ENCODE results near the gene SMPX. TPM values are rescaled to one million over a fixed set of nuclear protein-coding genes. Genes with fewer than 3 reads are reported as not detected.

Gene SMPX
- total RNA-seq, 2 donors from 2014 or later: not detected

- no peaks in the 10 kb centered on the region for H3K36me3 Mint-ChIP-seq (ENCODE audit: insufficient read depth in 2 of 2)
- no peaks in the 10 kb centered on the region for H3K9me3 Mint-ChIP-seq
- H3K4me3 Mint-ChIP-seq: no peak overlapping the region
- DNase-seq (no peak), ATAC-seq (replicated peaks in 1 of 2) (no peak)
- no peaks in the 10 kb centered on the region for H3K4me1 Mint-ChIP-seq (ENCODE audit: low read depth)
- H3K27me3 Mint-ChIP-seq (ENCODE audit: low read depth): peaks cover 13% of the 10 kb centered on the region
- no peak overlapping the region for H3K27ac Mint-ChIP-seq
Observed at GRCh38 chrX:21723084-21723483, 34.8 kb downstream of the SMPX start.

DNA sequence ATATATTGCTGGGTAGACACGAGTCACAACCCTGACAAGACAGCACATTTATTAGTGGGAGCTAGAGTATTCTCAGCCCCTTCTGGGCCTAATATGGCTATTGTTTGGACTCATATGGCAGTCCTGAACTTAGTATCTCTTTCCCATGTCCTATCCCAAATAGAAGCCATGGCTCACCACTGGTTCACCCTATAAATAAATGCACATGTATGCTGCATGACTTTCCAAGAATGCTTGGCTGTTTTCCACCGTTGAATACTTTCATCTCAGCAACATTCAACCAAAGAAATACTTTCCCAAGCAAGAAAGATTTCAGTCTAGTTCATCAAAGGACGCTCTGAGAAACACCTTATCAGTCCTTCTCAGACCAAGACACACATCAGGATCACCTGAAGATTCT is 36.7 kb downstream of the SMPX start:
- ATAC-seq (replicated peaks in 1 of 2): no peak
- no peak overlapping the region for H3K27ac Mint-ChIP-seq
- H3K36me3 Mint-ChIP-seq (ENCODE audit: insufficient read depth in 2 of 2): no peaks in the 10 kb centered on the region

GRCh38 chrX:21718575-21718974 is 39.3 kb downstream of the SMPX start:
- H3K4me3 Mint-ChIP-seq: no peak overlapping the region
- ATAC-seq (replicated peaks in 1 of 2): no peak
- H3K36me3 Mint-ChIP-seq (ENCODE audit: insufficient read depth in 2 of 2): no peaks in the 10 kb centered on the region
- no peaks in the 10 kb centered on the region for H3K27me3 Mint-ChIP-seq (ENCODE audit: low read depth)
- H3K27ac Mint-ChIP-seq: no peak overlapping the region
- no peaks in the 10 kb centered on the region for H3K4me1 Mint-ChIP-seq (ENCODE audit: low read depth)
- no peak for DNase-seq
- H3K9me3 Mint-ChIP-seq: no peaks in the 10 kb centered on the region

More for the DNA sequence above, 36.7 kb downstream of the SMPX start:
- no peak overlapping the region for H3K4me3 Mint-ChIP-seq
- DNase-seq: no peak
- H3K9me3 Mint-ChIP-seq: no peaks in the 10 kb centered on the region
- H3K27me3 Mint-ChIP-seq (ENCODE audit: low read depth): peaks cover under 1% of the 10 kb centered on the region
- no peaks in the 10 kb centered on the region for H3K4me1 Mint-ChIP-seq (ENCODE audit: low read depth)

DNA sequence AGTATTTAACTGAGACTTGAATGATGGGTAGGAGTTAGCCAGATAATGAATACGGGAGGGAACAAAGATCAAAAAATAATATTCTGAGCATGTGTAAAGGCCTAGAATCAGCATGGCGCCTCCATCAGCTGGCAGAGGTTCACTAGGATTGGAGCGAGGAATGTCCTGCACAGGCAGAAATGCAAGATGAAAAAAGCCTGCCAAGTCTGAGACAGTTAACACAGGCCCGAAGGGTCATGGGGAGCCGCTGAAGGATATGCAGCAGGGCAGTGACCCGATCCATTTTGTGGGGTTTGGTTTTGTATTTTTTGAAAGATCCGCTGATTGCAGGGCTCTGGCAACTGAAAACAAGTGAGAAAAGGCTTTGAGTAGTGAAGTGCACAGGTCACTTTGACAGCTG is 40.1 kb downstream of the SMPX start:
- Mint-ChIP-seq H3K4me3 (no peak overlapping the region), H3K9me3 (peaks cover 0 to 3% of the 10 kb centered on the region in 2 donors), H3K36me3 (ENCODE audit: insufficient read depth in 2 of 2) (peaks cover 0 to 2% of the 10 kb centered on the region in 2 donors)

DNA sequence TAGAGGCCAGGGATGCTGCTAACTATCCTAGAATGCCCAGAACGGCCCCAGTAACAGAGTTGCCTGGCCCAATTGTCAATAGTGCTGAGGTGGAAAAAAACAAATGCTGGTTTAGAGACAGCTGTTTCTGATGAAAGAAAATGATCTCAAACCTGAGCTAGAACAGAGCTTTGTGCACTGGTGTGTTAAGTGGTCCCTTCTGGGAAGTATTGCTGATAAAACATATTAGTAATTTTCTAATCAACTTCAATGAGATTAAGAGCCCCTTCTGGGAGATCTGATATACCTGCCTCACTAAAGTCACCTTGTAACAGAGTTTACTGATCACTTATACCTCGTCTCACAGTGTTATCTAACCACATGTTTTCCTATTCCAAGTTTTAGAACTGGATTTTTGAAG is 42.1 kb downstream of the SMPX start:
- peaks cover 0 to 5% of the 10 kb centered on the region in 2 donors for H3K36me3 Mint-ChIP-seq (ENCODE audit: insufficient read depth in 2 of 2)

More for the DNA sequence above, 40.1 kb downstream of the SMPX start:
- H3K27me3 Mint-ChIP-seq (ENCODE audit: low read depth): no peaks in the 10 kb centered on the region
- ATAC-seq (replicated peaks in 1 of 2) (no peak), DNase-seq (no peak)
- H3K4me1 Mint-ChIP-seq (ENCODE audit: low read depth): no peaks in the 10 kb centered on the region
- no peak overlapping the region for H3K27ac Mint-ChIP-seq

GRCh38 chrX:21715337-21715736 is 42.6 kb downstream of the SMPX start:
- Mint-ChIP-seq H3K27ac (no peak overlapping the region), H3K27me3 (ENCODE audit: low read depth) (no peaks in the 10 kb centered on the region), H3K4me1 (ENCODE audit: low read depth) (no peaks in the 10 kb centered on the region), H3K36me3 (ENCODE audit: insufficient read depth in 2 of 2) (peaks cover 0 to 5% of the 10 kb centered on the region in 2 donors), H3K4me3 (no peak overlapping the region), H3K9me3 (peaks cover 0 to 3% of the 10 kb centered on the region in 2 donors)
- DNase-seq (no peak), ATAC-seq (replicated peaks in 1 of 2) (no peak)

More for the DNA sequence above, 42.1 kb downstream of the SMPX start:
- no peak overlapping the region for H3K4me3 Mint-ChIP-seq
- no peaks in the 10 kb centered on the region for H3K27me3 Mint-ChIP-seq (ENCODE audit: low read depth)
- ATAC-seq (replicated peaks in 1 of 2): no peak
- H3K27ac Mint-ChIP-seq: no peak overlapping the region
- peaks cover 0 to 3% of the 10 kb centered on the region in 2 donors for H3K9me3 Mint-ChIP-seq
- DNase-seq: no peak
- H3K4me1 Mint-ChIP-seq (ENCODE audit: low read depth): no peaks in the 10 kb centered on the region

- no peak for ATAC-seq (replicated peaks in 1 of 2)
- no peaks in the 10 kb centered on the region for H3K27me3 Mint-ChIP-seq (ENCODE audit: low read depth)
- H3K9me3 Mint-ChIP-seq: peaks cover 0 to 4% of the 10 kb centered on the region in 2 donors
- H3K27ac Mint-ChIP-seq: no peak overlapping the region
- H3K4me3 Mint-ChIP-seq: no peak overlapping the region
- DNase-seq: no peak
- no peaks in the 10 kb centered on the region for H3K4me1 Mint-ChIP-seq (ENCODE audit: low read depth)
- peaks cover 0 to 5% of the 10 kb centered on the region in 2 donors for H3K36me3 Mint-ChIP-seq (ENCODE audit: insufficient read depth in 2 of 2)
Observed at GRCh38 chrX:21711848-21712197, 46.1 kb downstream of the SMPX start.

GRCh38 chrX:21711129-21711847 is 46.6 kb downstream of the SMPX start:
- Mint-ChIP-seq H3K4me1 (ENCODE audit: low read depth) (no peaks in the 10 kb centered on the region), H3K27me3 (ENCODE audit: low read depth) (no peaks in the 10 kb centered on the region), H3K9me3 (peaks cover 0 to 5% of the 10 kb centered on the region in 2 donors), H3K27ac (no peak overlapping the region), H3K4me3 (no peak overlapping the region), H3K36me3 (ENCODE audit: insufficient read depth in 2 of 2) (peaks cover 0 to 5% of the 10 kb centered on the region in 2 donors)
- ATAC-seq (replicated peaks in 1 of 2) (no peak), DNase-seq (no peak)

GRCh38 chrX:21708116-21708515 is 49.8 kb downstream of the SMPX start:
- H3K9me3 Mint-ChIP-seq: peaks cover 0 to 3% of the 10 kb centered on the region in 2 donors
- H3K36me3 Mint-ChIP-seq (ENCODE audit: insufficient read depth in 2 of 2): peaks cover 0 to 3% of the 10 kb centered on the region in 2 donors

GRCh38 chrX:21705225-21705624 is 52.7 kb downstream of the SMPX start:
- no peaks in the 10 kb centered on the region for H3K36me3 Mint-ChIP-seq (ENCODE audit: insufficient read depth in 2 of 2)
- H3K27me3 Mint-ChIP-seq (ENCODE audit: low read depth): no peaks in the 10 kb centered on the region
- no peak for DNase-seq
- no peaks in the 10 kb centered on the region for H3K4me1 Mint-ChIP-seq (ENCODE audit: low read depth)
- H3K9me3 Mint-ChIP-seq: peaks cover 0 to 2% of the 10 kb centered on the region in 2 donors
- H3K27ac Mint-ChIP-seq: no peak overlapping the region
- ATAC-seq (replicated peaks in 1 of 2): no peak
- H3K4me3 Mint-ChIP-seq: no peak overlapping the region

More at GRCh38 chrX:21708116-21708515, 49.8 kb downstream of the SMPX start:
- Mint-ChIP-seq H3K4me1 (ENCODE audit: low read depth) (no peaks in the 10 kb centered on the region), H3K4me3 (no peak overlapping the region), H3K27me3 (ENCODE audit: low read depth) (no peaks in the 10 kb centered on the region), H3K27ac (no peak overlapping the region)
- ATAC-seq (replicated peaks in 1 of 2) (no peak), DNase-seq (no peak)

DNA sequence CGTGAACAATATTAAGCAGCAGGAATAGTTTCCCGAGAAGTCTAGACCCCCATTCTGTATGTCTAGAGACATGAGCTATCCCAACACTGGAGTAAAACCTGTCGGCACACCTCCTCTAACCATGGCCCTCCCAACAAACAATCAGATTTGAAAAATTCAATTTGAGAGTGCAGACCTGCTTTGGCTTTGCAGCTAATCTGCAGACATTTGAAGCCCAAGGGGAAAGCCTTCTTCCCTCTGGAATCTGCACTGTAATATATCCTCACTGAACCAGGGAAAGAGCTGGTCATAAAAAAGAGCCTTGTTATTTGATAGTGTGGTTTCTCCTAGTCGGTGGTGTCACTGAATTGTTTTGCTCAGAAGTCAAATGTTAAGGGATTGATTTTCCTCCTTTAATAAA is 55.2 kb downstream of the SMPX start:
- Mint-ChIP-seq H3K27ac (no peak overlapping the region), H3K9me3 (peaks cover 0 to 6% of the 10 kb centered on the region in 2 donors), H3K36me3 (ENCODE audit: insufficient read depth in 2 of 2) (no peaks in the 10 kb centered on the region), H3K4me3 (no peak overlapping the region), H3K4me1 (ENCODE audit: low read depth) (no peaks in the 10 kb centered on the region), H3K27me3 (ENCODE audit: low read depth) (peaks cover 7% of the 10 kb centered on the region)
- ATAC-seq (replicated peaks in 1 of 2) (no peak), DNase-seq (no peak)

- Mint-ChIP-seq H3K9me3 (peaks cover 0 to 4% of the 10 kb centered on the region in 2 donors), H3K4me1 (ENCODE audit: low read depth) (no peaks in the 10 kb centered on the region), H3K36me3 (ENCODE audit: insufficient read depth in 2 of 2) (no peaks in the 10 kb centered on the region), H3K4me3 (no peak overlapping the region), H3K27me3 (ENCODE audit: low read depth) (peaks cover 7% of the 10 kb centered on the region), H3K27ac (no peak overlapping the region)
- no peak for ATAC-seq (replicated peaks in 1 of 2)
- no peak for DNase-seq
Observed at GRCh38 chrX:21700967-21701366, 56.9 kb downstream of the SMPX start.

GRCh38 chrX:21700275-21700674 is 57.6 kb downstream of the SMPX start:
- Mint-ChIP-seq H3K4me3 (no peak overlapping the region), H3K36me3 (ENCODE audit: insufficient read depth in 2 of 2) (no peaks in the 10 kb centered on the region), H3K27ac (no peak overlapping the region), H3K4me1 (ENCODE audit: low read depth) (no peaks in the 10 kb centered on the region), H3K9me3 (peaks cover 0 to 4% of the 10 kb centered on the region in 2 donors), H3K27me3 (ENCODE audit: low read depth) (peaks cover 7% of the 10 kb centered on the region)
- ATAC-seq (replicated peaks in 1 of 2) (no peak), DNase-seq (no peak)

DNA sequence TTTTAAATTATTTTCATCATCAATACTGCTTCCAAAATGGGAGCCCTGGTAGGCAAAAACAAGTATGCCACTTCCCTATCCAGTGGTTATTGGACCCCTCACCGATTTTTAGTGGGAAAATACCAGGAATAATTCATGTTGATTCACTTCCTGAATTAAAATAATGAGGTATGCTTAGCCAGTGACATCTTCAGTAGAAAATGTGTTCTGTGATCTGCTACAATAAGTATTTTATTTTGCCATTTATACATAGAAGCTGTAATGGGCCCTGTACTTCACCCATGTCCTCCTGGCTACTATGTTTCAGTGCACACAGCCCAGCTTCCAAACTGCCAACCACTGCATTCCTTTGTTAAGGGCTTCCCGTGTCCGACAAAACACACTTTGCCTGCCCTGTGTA is 58.8 kb downstream of the SMPX start:
- Mint-ChIP-seq H3K27ac (no peak overlapping the region), H3K4me1 (ENCODE audit: low read depth) (no peaks in the 10 kb centered on the region), H3K36me3 (ENCODE audit: insufficient read depth in 2 of 2) (no peaks in the 10 kb centered on the region), H3K27me3 (ENCODE audit: low read depth) (peaks cover 7% of the 10 kb centered on the region), H3K9me3 (peaks cover 0 to 4% of the 10 kb centered on the region in 2 donors), H3K4me3 (no peak overlapping the region)
- ATAC-seq (replicated peaks in 1 of 2) (no peak), DNase-seq (no peak)

Measured in activated T-cell treated with anti-CD3 and anti-CD28 coated beads, Interleukin-2, amount 50 U/mL, for 72 hours (primary cell).